NB4 (cell line): ENCODE data around the gene PRMT9.

ENCODE experiments used
- DNase-seq: peaks from one replicate; pipeline ENCODE4 v3.0.0; 2010; ENCODE audit warnings: low read depth
- H3K4me3 ChIP-seq: one replicate; pipeline ENCODE4 v1.5.1; 2011; ENCODE audit warnings: mild to moderate bottlenecking, low read depth, low read length, moderate library complexity
- CTCF ChIP-seq: IDR thresholded peaks from one replicate; pipeline ENCODE4 v1.5.1; 2012; ENCODE audit warnings: low read depth, low read length
- MAX ChIP-seq: IDR thresholded peaks from 2 replicates; pipeline ENCODE4 v1.6.1; 2011; ENCODE audit warnings: low read depth, low read length
- MYC ChIP-seq: IDR thresholded peaks from 2 replicates; pipeline ENCODE4 v1.6.1; 2011; ENCODE audit warnings: low read depth, low read length
- POLR2A ChIP-seq: IDR thresholded peaks from 2 replicates; pipeline ENCODE4 v1.6.1; 2011; ENCODE audit warnings: mild to moderate bottlenecking; ENCODE audit not compliant: insufficient read length; ENCODE audit errors: extremely low read depth

Gene PRMT9

GRCh38 chr4:147643616-147644015, 40.3 kb downstream of the PRMT9 start:
- H3K4me3 ChIP-seq: no peak overlapping the region
- DNase-seq: no peak
- no peak for TF ChIP-seq MYC
- TF ChIP-seq CTCF: no peak
- TF ChIP-seq POLR2A: no peak
- TF ChIP-seq MAX: no peak

- TF ChIP-seq MAX (no peak), MYC (no peak), POLR2A (no peak), CTCF (no peak)
- no peak for DNase-seq
- no peak overlapping the region for H3K4me3 ChIP-seq
Measured at GRCh38 chr4:147640331-147640730, 43.6 kb downstream of the PRMT9 start.

- no peak overlapping the region for H3K4me3 ChIP-seq
- TF ChIP-seq MYC: no peak
- TF ChIP-seq CTCF: no peak
- TF ChIP-seq MAX: no peak
- no peak for TF ChIP-seq POLR2A
- no peak for DNase-seq
Measured at GRCh38 chr4:147639388-147639787, 44.6 kb downstream of the PRMT9 start.

- no peak for DNase-seq
- TF ChIP-seq CTCF (no peak), MAX (no peak), POLR2A (no peak), MYC (no peak)
- H3K4me3 ChIP-seq: no peak overlapping the region
Measured at GRCh38 chr4:147638942-147639341, 45.0 kb downstream of the PRMT9 start.

- no peak for TF ChIP-seq MYC
- TF ChIP-seq MAX: no peak
- no peak for DNase-seq
- no peak overlapping the region for H3K4me3 ChIP-seq
Measured at GRCh38 chr4:147638365-147638764, 45.6 kb downstream of the PRMT9 start.

GRCh38 chr4:147635348-147635747, 48.6 kb downstream of the PRMT9 start:
- no peak overlapping the region for H3K4me3 ChIP-seq
- TF ChIP-seq POLR2A: no peak
- no peak for TF ChIP-seq CTCF
- TF ChIP-seq MYC: no peak
- no peak for TF ChIP-seq MAX
- DNase-seq: no peak
